Measurements from ENCODE around the gene GIT2.
A peak's percentile ranks its signal among the peaks of the same experiment; 100 is the strongest.
"Not testable (repeated sequence)": the region's sequence is repeated elsewhere in the genome, so short reads cannot be mapped to it uniquely, and the experiment has no call there.

The GIT2 gene

GRCh38 chr12:110005319-110005973, 9.3 kb upstream of the GIT2 start:
- DNase-seq = no peak

GRCh38 chr12:110004598-110004997, 8.4 kb upstream of the GIT2 start:
- DNase-seq = no peak

GRCh38 chr12:110002676-110003515, 6.7 kb upstream of the GIT2 start:
- no peak for DNase-seq

- DNase-seq = no peak
Observed at GRCh38 chr12:110001596-110001995, 5.4 kb upstream of the GIT2 start.

- no peak for DNase-seq
Observed at GRCh38 chr12:109999983-110000505, 3.9 kb upstream of the GIT2 start.

- DNase-seq = no peak
Observed at GRCh38 chr12:109999649-109999971, 3.4 kb upstream of the GIT2 start.

GRCh38 chr12:109998904-109999648, 2.9 kb upstream of the GIT2 start, which contains the start of gene ANKRD13A:
TSS of gene ANKRD13A (plus strand) at chr12:109999430. CDS start at chr12:109999689, 259 bp downstream.
- peak; percentile 88 for DNase-seq

DNA sequence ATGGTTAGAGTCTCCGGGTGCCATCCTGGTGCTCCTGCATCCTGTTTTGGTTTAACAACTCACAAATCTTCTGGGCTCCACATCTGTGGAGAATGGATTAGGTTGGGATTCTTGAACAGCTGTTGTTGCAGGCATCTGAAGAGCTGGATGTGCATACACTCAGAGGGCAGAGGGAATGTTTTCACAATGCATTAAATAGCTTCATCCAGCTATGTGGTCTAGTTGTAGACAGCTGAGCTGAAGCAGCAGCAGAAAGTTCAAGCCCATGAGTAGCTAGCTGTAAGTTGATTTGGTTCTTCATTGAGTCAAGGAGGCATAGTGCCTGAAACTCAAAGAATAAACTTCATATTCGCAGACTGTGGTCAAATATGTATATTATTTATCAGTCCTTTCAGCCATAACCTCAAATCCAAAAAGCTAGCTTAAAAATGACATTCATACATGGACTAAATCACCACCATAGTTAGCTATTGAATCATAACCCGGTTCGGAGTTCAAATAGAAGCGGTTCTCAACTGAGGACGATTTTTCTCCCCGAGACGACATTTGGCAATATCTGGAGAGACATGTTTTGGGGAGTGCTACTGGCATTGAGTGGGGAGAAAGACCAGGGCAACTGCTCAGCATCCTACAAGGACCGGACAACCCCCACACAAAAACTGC, 2.2 kb upstream of the GIT2 start:
- DNase-seq = no peak

- no peak for DNase-seq
Observed at GRCh38 chr12:109997393-109997792, 1.2 kb upstream of the GIT2 start.

- DNase-seq = no peak
Observed at GRCh38 chr12:109996483-109996853, 300 bp upstream of the GIT2 start.

DNA sequence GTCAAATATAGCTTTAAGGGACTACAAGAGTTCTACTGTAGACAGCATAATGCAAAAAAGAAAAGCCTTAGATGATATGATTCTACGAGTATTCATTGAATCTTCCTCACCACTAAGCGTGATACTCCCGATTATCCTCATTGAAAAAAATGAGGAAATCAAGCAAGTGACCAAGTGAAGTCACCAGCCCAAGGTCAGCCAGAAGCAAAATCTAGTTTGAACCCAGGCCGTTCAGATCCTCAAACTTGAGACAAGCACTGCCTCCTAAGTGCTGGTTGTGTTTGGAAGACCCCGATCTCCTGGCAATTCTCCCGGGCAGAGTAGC, 845 bp downstream of the GIT2 start:
- DNase-seq = no peak

DNA sequence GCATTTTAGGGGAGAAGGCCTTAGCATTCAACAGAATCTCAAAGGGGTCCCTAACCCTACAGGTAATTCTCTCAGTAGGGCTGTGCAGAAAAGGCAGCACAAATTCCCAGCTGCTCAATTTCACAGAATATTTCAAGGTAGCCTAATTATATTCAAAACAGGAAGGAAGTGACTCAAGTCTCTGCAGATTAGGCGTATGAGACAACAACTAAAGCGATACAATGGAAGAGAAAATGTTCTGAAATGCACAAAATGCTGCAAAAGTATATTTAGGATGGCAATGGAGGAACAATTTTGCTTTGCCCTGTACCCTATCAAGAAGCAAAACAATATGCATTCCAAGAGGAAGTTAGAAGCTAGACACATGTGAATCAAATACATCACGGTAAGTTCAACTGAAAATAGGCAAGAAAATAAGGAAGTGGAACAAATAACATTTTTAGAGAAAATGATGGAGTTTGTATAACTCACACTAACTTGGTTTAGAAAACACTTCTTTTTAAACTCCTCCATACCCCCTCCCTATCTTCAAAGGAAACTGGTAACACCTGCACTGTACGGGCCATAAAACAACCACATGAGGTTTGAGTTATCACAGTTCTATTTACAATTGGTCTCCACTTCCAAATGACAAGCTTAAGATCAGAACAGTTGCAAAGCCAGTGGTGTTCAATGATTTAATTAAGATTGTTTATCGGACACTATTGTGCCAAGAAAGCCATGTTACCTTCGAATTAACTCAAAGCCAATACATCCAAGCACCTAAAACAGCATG, 1.6 kb downstream of the GIT2 start:
- DNase-seq = no peak

- no peak for DNase-seq
Observed at GRCh38 chr12:109993091-109993490, 3.1 kb downstream of the GIT2 start.

GRCh38 chr12:109991586-109991985, 4.6 kb downstream of the GIT2 start:
- DNase-seq = no peak

DNA sequence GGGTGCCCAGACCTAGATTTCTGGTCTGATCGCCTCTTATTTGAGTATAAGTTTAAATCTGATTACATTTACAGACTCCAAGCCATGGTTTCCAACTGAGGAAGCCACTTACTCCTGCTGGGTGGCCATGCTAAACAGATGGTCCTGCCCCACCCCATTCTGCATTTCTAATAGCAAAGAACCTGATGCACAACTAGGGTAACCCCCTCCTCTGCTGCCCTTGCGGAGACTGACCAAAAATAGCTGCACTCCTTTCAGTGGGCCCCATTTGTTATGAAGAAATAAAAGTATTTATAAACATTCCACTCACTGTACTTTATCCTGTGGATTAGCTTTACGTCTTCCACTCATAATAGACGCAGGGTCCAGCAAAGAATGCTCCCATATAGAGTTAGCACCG, 6.8 kb downstream of the GIT2 start:
- no peak for DNase-seq

DNA sequence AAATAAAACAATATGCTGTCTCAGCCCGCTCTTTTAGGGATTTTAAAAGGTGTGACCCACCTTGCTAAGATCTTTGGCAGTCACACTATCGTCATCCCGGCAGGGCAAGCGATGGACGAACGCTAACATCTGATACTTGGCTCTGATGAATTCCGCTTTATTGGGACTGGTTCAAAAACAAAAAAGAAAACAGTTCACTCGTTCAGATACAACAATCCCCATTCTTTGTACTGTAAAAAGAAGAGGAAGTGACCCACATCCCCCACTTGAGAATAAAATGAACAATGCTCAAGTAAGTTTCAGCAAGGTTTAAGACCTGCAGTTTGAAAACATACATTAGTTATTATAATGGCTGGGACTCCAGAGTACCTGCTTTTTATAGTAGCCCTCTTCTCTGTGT, 7.3 kb downstream of the GIT2 start:
- DNase-seq = no peak

DNA sequence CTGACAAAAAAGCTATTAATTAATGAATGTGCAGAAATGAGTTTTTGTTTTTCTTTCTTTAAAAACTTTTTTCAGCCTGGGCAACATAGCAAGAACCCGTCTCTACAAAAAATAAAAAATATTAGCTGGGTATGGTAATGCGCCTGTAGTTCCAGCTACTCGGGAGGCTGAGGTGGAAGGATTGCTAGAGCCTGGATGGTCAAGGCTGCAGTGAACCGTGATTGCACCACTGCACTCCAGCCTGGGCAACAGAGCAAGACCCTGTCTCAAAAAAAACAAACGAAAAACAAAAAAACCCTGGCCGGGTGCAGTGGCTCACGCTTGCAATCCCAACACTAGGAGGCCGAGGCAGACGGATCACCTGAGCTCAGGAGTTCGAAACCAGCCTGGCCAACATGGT, 7.9 kb downstream of the GIT2 start:
- DNase-seq = no peak

- no peak for DNase-seq
Observed at GRCh38 chr12:109987615-109988014, 8.6 kb downstream of the GIT2 start.

GRCh38 chr12:109986236-109986635, 9.9 kb downstream of the GIT2 start:
- DNase-seq = not testable (repeated sequence)

GRCh38 chr12:109983432-109984142, 12.6 kb downstream of the GIT2 start:
- DNase-seq = no peak

DNA sequence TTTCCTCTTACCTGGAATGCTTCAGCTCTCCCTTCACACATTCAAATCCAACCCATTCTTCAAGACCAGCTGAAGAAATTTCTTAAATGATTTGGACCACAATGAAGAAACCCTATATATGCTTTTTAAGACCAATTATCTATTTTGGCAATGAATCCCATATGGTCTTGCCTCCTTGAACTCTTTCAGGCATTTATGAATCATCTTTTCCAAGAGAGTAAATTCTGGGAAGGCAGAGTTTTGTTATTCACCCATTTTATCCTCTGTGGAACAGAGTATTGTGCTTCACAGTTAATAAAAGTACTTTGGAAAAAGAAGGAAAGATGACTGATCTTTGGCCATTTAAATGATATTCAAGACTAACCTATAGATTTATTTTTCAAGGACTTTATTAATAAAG, 14.0 kb downstream of the GIT2 start:
- no peak for DNase-seq

GRCh38 chr12:109981311-109981710, 14.9 kb downstream of the GIT2 start:
- DNase-seq = no peak
